ENCODE data around the gene C2CD4C.

C2CD4C gene

DNA sequence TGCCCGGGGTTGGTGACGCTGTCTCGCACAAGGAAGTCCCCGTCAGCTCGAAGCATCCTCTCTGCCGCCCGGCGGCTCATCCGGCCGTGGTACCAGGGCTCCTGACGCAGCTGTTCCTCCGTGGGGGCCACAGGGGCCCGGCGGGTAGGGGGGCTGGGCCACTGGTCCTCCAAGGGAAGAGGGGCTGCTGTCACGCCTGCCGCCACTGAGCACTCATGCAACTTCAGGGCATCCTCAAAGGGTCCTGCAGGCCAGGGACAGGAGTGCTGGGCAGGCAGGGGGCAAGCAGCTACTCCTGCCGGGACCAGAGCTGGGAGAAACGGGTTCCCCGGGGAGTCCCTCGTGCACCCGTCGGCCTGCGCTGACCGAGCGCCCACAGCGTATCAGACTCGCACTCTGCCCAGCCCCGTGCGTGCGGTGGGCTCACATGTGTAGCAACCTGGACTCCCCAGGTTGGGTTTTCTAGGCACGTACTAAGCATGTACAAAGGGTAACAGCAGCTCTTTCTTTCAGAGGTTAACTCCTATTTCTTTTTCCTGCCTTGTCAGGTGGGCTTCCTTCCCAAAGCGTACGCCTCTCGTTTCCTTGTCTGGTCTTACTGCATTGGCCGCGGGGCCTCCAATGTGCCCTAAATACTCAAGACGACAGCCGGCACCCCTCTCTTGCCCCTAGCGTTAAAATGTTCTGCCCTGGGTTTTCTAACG, 13.4 kb upstream of the C2CD4C start:
- no peak overlapping the region for H3K4me3 ChIP-seq (replicated peaks; ENCODE audit: low read depth, low read length)
- TF ChIP-seq, protein P1, sequence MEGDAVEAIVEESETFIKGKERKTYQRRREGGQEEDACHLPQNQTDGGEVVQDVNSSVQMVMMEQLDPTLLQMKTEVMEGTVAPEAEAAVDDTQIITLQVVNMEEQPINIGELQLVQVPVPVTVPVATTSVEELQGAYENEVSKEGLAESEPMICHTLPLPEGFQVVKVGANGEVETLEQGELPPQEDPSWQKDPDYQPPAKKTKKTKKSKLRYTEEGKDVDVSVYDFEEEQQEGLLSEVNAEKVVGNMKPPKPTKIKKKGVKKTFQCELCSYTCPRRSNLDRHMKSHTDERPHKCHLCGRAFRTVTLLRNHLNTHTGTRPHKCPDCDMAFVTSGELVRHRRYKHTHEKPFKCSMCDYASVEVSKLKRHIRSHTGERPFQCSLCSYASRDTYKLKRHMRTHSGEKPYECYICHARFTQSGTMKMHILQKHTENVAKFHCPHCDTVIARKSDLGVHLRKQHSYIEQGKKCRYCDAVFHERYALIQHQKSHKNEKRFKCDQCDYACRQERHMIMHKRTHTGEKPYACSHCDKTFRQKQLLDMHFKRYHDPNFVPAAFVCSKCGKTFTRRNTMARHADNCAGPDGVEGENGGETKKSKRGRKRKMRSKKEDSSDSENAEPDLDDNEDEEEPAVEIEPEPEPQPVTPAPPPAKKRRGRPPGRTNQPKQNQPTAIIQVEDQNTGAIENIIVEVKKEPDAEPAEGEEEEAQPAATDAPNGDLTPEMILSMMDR (IDR thresholded peaks at IDR 0.05; ENCODE audit: low read depth, low read length, missing control alignments) = no peak
- DNase-seq (ENCODE audit: extremely low read depth, low read depth) = no peak

DNA sequence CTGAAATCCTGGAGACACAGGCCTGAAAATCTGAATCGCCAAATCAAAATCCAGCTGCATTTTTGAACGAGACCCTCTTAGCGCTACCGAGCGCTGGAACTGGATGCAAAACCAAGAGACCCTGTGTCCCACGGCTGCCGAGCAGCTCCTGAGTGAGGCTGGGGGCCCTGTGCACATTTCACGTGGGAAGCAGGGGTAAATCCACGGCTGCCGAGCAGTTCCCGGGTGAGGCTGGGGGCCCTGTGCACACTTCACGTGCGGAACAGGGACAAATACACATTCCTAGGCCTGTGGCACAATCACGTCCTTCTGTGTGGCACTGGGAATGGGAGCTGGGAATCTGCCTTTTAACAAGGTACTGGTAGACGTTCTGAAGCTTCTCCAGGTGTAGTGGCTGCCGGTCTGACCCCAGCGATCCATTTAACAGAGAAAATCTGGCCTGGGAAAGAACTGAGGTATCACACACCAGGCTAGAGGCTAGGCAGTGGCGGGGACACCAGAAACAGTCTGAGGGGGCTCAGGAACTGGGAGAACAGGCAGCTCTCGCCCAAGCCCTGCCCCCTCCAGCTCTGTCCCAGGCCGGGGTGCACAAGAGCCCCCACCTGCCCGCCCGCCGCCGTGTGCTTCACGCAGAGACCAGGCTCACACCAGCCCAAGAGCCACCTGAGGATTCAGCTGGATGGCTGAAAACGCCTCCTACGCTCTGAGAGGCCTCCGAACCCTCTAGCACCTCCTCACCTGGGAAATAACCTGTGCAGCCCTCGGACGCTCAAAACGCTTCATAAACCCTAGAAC, 11.0 kb upstream of the C2CD4C start:
- DNase-seq (ENCODE audit: extremely low read depth, low read depth) = no peak
- no peak overlapping the region for H3K4me3 ChIP-seq (replicated peaks; ENCODE audit: low read depth, low read length)
- TF ChIP-seq, protein P1 (IDR thresholded peaks at IDR 0.05; ENCODE audit: low read depth, low read length, missing control alignments) = no peak

DNA sequence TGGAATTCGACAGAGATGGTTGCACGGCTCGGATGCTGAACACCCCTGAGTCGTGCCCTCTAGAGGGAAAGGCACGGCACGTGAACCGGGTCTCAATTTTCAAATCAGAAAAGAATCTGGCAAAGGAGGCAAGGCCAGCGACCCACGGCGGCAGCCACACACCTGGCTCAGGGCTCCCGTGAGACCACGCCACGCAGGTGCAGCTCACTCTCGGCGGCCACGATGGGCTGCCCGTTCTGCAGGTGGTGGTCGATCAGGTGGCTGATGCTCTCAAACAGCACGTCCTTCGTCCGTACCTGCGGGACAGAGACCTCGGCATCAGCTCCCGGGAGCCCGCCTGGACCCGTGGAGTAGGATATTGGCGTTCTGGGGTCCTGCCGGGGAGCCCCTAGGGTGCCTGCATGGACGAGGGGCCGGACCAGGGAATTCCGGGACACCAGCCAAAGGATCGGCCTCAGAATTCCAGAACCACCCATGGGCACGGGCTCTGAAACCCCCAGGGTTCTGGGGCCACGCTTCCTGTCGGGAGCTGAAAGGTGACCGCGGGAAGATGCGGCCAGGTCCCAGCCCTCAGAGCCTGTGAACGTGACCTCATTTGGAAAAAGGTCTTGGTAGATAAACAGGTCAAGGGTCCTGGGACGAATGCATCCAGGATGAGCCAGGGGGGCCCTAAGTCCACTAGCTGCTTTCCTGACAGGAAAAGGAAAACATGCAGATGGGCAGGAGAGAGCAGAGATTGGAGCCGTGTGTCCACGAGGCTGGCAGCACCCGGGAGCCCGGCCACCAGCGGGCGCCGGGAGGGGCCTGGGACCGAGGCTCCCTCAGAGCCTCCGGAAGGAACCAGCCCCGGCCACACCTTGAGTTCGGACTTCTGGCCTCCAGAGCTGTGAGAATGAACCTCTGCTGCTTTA, 10.1 kb upstream of the C2CD4C start:
- no peak for DNase-seq (ENCODE audit: extremely low read depth, low read depth)
- H3K4me3 ChIP-seq (replicated peaks; ENCODE audit: low read depth, low read length) = no peak overlapping the region
- TF ChIP-seq, protein P1 (IDR thresholded peaks at IDR 0.05; ENCODE audit: low read depth, low read length, missing control alignments) = no peak

DNA sequence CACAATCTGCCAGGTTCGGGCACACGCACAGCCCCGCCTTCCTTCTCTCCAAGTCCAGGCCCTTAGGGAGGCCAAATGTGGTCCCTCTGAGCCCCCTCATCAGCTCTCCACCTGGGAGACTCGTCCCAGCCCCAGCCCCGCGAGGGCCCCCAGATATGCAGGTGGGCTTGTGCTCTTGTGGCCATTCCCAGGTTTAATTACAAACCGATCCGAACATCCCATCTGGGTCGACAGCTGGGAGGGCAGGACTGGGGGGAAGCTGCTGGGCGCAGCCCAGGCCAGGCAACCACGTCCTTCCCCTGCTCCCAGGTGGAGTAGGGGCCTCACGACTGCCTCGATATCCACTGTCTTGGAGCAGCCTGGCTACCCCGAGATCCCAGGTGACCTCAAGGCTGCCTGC, 7.5 kb upstream of the C2CD4C start:
- TF ChIP-seq, protein P1 (IDR thresholded peaks at IDR 0.05; ENCODE audit: low read depth, low read length, missing control alignments) = no peak
- no peak for DNase-seq (ENCODE audit: extremely low read depth, low read depth)
- H3K4me3 ChIP-seq (replicated peaks; ENCODE audit: low read depth, low read length) = no peak overlapping the region

DNA sequence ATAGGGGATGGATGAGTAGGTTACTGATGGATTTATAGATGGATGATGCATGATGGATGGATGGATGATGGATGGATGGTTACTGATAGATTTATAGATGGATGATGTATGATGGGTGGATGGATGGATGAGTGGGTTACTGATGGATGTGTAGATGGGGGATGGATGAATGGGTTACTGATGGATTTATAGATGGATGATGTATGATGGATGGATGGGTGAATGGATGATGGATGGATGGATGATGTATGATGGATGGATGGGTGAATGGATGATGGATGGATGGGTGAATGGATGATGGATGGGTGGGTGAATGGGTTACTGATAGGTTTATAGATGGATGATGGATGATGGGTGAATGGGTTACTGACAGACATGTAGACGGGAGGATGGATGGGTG, 6.3 kb upstream of the C2CD4C start:
- DNase-seq (ENCODE audit: extremely low read depth, low read depth) = no peak
- no peak overlapping the region for H3K4me3 ChIP-seq (replicated peaks; ENCODE audit: low read depth, low read length)
- TF ChIP-seq, protein P1 (IDR thresholded peaks at IDR 0.05; ENCODE audit: low read depth, low read length, missing control alignments) = no peak

DNA sequence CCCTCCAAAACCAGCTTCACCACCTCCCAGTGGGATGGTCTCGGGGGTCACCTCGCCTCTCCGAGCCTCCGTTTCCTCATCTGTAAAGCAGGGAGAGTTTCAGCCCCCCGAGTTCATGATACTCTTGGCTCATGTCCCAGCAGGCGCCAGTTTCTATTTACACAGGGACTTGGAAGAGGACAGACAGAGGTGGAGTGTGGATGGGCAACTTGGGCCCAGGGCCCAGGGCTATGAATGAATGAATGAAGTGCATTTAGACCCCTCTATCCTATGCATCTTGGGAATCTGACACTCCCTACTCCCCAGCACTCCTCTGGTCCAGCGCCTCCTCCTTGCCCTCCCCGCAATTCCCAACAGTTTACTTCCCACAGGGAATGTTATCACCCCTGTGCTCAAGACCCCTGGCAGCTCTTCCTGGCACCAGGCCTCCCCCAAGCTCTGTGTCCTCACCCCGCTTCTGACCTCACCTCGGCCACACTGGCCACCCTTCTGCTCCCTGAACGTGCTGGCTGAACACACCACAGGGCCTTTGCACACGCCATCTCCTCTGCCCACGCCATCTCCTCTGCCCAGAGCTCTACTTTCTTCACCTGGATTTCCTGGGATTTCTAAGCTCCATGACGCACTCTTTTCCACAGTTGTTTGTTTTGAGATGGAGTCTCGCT, 4.9 kb upstream of the C2CD4C start:
- TF ChIP-seq, protein P1 (IDR thresholded peaks at IDR 0.05; ENCODE audit: low read depth, low read length, missing control alignments) = no peak
- H3K4me3 ChIP-seq (replicated peaks; ENCODE audit: low read depth, low read length) = no peak overlapping the region
- DNase-seq (ENCODE audit: extremely low read depth, low read depth) = no peak

All from HFF-Myc (cell line).